ENCODE results near the gene SMIM36.

GRCh38 chr17:55414983-55415382 lies 96.3 kb downstream of the SMIM36 start:
- TF ChIP-seq, protein P1, sequence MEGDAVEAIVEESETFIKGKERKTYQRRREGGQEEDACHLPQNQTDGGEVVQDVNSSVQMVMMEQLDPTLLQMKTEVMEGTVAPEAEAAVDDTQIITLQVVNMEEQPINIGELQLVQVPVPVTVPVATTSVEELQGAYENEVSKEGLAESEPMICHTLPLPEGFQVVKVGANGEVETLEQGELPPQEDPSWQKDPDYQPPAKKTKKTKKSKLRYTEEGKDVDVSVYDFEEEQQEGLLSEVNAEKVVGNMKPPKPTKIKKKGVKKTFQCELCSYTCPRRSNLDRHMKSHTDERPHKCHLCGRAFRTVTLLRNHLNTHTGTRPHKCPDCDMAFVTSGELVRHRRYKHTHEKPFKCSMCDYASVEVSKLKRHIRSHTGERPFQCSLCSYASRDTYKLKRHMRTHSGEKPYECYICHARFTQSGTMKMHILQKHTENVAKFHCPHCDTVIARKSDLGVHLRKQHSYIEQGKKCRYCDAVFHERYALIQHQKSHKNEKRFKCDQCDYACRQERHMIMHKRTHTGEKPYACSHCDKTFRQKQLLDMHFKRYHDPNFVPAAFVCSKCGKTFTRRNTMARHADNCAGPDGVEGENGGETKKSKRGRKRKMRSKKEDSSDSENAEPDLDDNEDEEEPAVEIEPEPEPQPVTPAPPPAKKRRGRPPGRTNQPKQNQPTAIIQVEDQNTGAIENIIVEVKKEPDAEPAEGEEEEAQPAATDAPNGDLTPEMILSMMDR (conservative IDR thresholded peaks at IDR 0.05; ENCODE audit: low read length): no peak
- no peak for TF ChIP-seq EZH2phosphoT487 (IDR thresholded peaks at IDR 0.05; ENCODE audit: borderline replicate concordance, low read depth, low read length)
